ENCODE measurements around the gene FOLR2.

FOLR2 gene

DNA sequence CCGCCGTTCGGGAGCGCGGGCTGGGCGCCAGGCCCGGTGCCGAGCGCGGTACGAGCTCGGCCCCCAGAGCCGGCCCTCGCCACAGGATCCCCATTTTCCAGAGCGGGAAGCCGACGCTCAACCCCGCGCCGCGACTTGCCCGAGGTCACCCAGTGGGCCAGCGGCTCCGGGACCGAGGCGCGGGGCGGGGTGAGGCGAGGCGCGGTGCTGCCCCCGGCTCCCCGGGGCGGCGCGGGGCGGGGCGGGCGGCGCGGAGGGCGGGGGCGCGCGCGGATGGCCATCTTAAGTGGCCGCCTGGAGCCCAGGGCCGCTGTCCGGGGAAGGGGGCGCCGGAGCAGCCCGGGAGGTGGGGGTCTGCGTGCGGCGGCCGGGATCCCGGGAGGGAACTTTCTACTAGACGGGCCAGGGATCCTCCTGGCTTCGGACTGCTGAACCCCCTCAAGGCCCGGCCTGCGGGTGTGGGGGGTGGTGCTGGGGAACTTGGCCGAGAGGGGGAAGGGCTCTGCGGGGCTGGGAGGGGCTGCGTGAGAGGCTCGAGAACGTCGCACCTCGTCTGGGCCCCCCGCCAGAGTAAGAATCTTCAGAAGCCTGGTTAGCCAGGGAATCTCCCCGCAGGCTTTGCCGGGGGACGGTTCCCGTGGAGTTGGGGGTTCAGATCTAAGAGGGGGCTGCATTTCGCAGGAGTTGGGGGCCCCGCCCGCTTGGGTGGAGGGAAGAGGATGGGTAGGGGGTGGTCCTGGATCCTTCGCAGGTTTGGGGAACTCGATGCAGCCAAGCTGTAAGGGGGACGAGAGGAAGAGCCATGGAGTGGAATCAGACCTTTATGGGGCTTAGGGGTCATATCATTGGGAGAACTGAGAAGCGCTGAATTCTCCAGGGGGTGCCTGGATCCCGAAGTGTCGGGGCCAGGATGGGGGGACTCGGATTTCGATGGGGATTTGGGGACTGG, 7.3 kb downstream of the FOLR2 start:
- no peak for TF ChIP-seq CTCF (conservative IDR thresholded peaks at IDR 0.05; ENCODE audit: control insufficient read depth, insufficient read depth, low read depth, low read length)
- H3K4me3 ChIP-seq (ENCODE audit: control insufficient read depth, low read depth, low read length), result peak overlapping the region; percentile 88

GRCh38 chr11:72224564-72225410, 8.2 kb downstream of the FOLR2 start, which contains the start of gene INPPL1:
Gene INPPL1 (plus strand): TSS chr11:72224767. CDS start chr11:72224985, 218 bp downstream.
- peak; percentile 18 for DNase-seq (ENCODE audit: low read depth)
- peak within 1 kb of the TSS; percentile 88 for H3K4me3 ChIP-seq (ENCODE audit: control insufficient read depth, low read depth, low read length)
- no peak for TF ChIP-seq CTCF (conservative IDR thresholded peaks at IDR 0.05; ENCODE audit: control insufficient read depth, insufficient read depth, low read depth, low read length)

More for the DNA sequence above, 7.3 kb downstream of the FOLR2 start:
- peak; percentile 41 for DNase-seq (ENCODE audit: low read depth)

- H3K4me3 ChIP-seq (ENCODE audit: control insufficient read depth, low read depth, low read length), result peak overlapping the region; percentile 88
- peak; percentile 7 for DNase-seq (ENCODE audit: low read depth)
- no peak for TF ChIP-seq CTCF (conservative IDR thresholded peaks at IDR 0.05; ENCODE audit: control insufficient read depth, insufficient read depth, low read depth, low read length)
These were observed 8.9 kb downstream of the FOLR2 start for GRCh38 chr11:72225411-72225951.

DNA sequence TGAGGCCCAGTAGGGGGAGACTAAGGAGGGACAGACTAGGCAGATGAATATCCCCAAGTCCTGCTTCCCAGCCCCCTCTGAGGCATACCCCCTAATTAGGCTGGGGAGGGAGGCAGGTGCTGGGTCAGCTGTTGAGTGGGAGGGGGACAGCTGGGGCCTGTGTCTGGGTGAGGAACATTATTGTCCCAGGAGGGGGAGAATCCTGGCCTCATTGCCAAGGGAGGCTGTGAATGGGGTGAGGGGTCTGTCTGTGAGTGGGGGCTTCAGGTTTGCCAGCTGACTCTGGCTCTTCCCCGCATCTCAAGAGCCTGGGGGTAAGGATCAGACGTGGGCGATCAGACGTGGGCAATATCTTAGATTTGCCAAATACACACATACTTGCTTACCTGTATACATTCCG, 10.1 kb downstream of the FOLR2 start:
- no peak for TF ChIP-seq CTCF (conservative IDR thresholded peaks at IDR 0.05; ENCODE audit: control insufficient read depth, insufficient read depth, low read depth, low read length)
- H3K4me3 ChIP-seq (ENCODE audit: control insufficient read depth, low read depth, low read length), result no peak overlapping the region
- no peak for DNase-seq (ENCODE audit: low read depth)

- H3K4me3 ChIP-seq (ENCODE audit: control insufficient read depth, low read depth, low read length), result no peak overlapping the region
These were observed 11.0 kb downstream of the FOLR2 start for GRCh38 chr11:72227316-72228228.

More at GRCh38 chr11:72227316-72228228, 11.0 kb downstream of the FOLR2 start:
- peak; percentile 59 for DNase-seq (ENCODE audit: low read depth)
- TF ChIP-seq CTCF (conservative IDR thresholded peaks at IDR 0.05; ENCODE audit: control insufficient read depth, insufficient read depth, low read depth, low read length), result no peak

All from fibroblast of mammary gland (primary cell).